H9 (cell line): Measurements from ENCODE around the gene SDC3. TPM values are rescaled to one million over a fixed set of nuclear protein-coding genes. Genes with fewer than 3 reads are reported as not detected.
A peak's percentile ranks its signal among the peaks of the same experiment; 100 is the strongest.

Experiments
- DNase-seq: peaks from one replicate; pipeline ENCODE4 v3.0.0-alpha.2; 2017
- H2AFZ ChIP-seq: one replicate; pipeline ENCODE4 v1.6.1; 2013; ENCODE audit warnings: mild to moderate bottlenecking, low read length, control low read depth, moderate library complexity
- H2AK5ac ChIP-seq: 2 replicates; pipeline ENCODE4 v1.6.1; 2013; ENCODE audit warnings: low read length, control low read depth, mixed read lengths; ENCODE audit not compliant: insufficient read length
- H2BK120ac ChIP-seq: one replicate; pipeline ENCODE4 v1.6.1; 2013; ENCODE audit warnings: low read depth, mild to moderate bottlenecking, low read length, control low read depth, inconsistent platforms; ENCODE audit not compliant: poor library complexity, severe bottlenecking
- H2BK12ac ChIP-seq: 2 replicates; pipeline ENCODE4 v1.6.1; 2013; ENCODE audit warnings: low read length, control low read depth, mixed read lengths, low read depth; ENCODE audit not compliant: insufficient read length
- H2BK15ac ChIP-seq: 2 replicates; pipeline ENCODE4 v1.6.1; 2013; ENCODE audit warnings: low read depth, low read length, control low read depth
- H2BK20ac ChIP-seq: one replicate; pipeline ENCODE4 v1.6.1; 2013; ENCODE audit warnings: low read depth, mild to moderate bottlenecking, low read length, control low read depth, inconsistent platforms; ENCODE audit not compliant: poor library complexity, severe bottlenecking
- H2BK5ac ChIP-seq: 2 replicates; pipeline ENCODE4 v1.6.1; 2013; ENCODE audit warnings: low read length, control low read depth, mixed read lengths; ENCODE audit not compliant: insufficient read length
- H3K14ac ChIP-seq: 2 replicates; pipeline ENCODE4 v1.6.1; 2013; ENCODE audit warnings: low read length, control low read depth; ENCODE audit not compliant: insufficient read depth
- H3K18ac ChIP-seq: 2 replicates; pipeline ENCODE4 v1.6.1; 2013; ENCODE audit warnings: low read depth, mild to moderate bottlenecking, mixed read lengths, low read length, control low read depth; ENCODE audit not compliant: insufficient read length
- H3K23ac ChIP-seq: 2 replicates; pipeline ENCODE4 v1.6.1; 2013; ENCODE audit warnings: low read length, control low read depth, mixed read lengths, low read depth; ENCODE audit not compliant: insufficient read length
- H3K23me2 ChIP-seq: 2 replicates; pipeline ENCODE4 v1.6.1; 2013; ENCODE audit warnings: low read depth, mild to moderate bottlenecking, mixed read lengths, low read length, control low read depth; ENCODE audit not compliant: insufficient read length, poor library complexity, severe bottlenecking
- H3K27ac ChIP-seq: 2 replicates; pipeline ENCODE4 v1.5.1; 2013; ENCODE audit warnings: low read length, control low read depth, mixed read lengths, low read depth; ENCODE audit not compliant: insufficient read length
- H3K27me3 ChIP-seq: 2 replicates; pipeline ENCODE4 v1.6.1; 2013; ENCODE audit warnings: low read length, control low read depth, inconsistent platforms; ENCODE audit not compliant: insufficient read depth
- H3K4ac ChIP-seq: 2 replicates; pipeline ENCODE4 v1.6.1; 2013; ENCODE audit warnings: low read depth, mild to moderate bottlenecking, control low read depth, inconsistent platforms, low read length, moderate library complexity
- H3K4me1 ChIP-seq: 2 replicates; pipeline ENCODE4 v1.6.1; 2013; ENCODE audit warnings: low read length, control low read depth, inconsistent platforms; ENCODE audit not compliant: insufficient read depth
- H3K4me2 ChIP-seq: 2 replicates; pipeline ENCODE4 v1.6.1; 2013; ENCODE audit warnings: low read length, control low read depth, mixed read lengths; ENCODE audit not compliant: insufficient read length, insufficient read depth
- H3K56ac ChIP-seq: 2 replicates; pipeline ENCODE4 v1.6.1; 2013; ENCODE audit warnings: low read depth, mild to moderate bottlenecking, mixed read lengths, low read length, control low read depth; ENCODE audit not compliant: insufficient read length
- H3K79me1 ChIP-seq: 2 replicates; pipeline ENCODE4 v1.6.1; 2013; ENCODE audit warnings: low read depth, mild to moderate bottlenecking, moderate library complexity, low read length, control low read depth, inconsistent platforms; ENCODE audit not compliant: insufficient read depth, poor library complexity, severe bottlenecking
- H3K79me2 ChIP-seq: 2 replicates; pipeline ENCODE4 v1.6.1; 2013; ENCODE audit warnings: low read length, control low read depth, inconsistent platforms; ENCODE audit not compliant: insufficient read depth
- H3K9ac ChIP-seq: 2 replicates; pipeline ENCODE4 v1.6.1; 2013; ENCODE audit warnings: low read length, control low read depth, mixed read lengths; ENCODE audit not compliant: insufficient read length; ENCODE audit errors: extremely low read depth
- H3K9me3 ChIP-seq: one replicate; pipeline ENCODE4 v1.6.1; 2013; ENCODE audit warnings: low read depth, low read length, inconsistent platforms; ENCODE audit not compliant: control insufficient read depth
- H3T11ph ChIP-seq: one replicate; pipeline ENCODE4 v1.6.1; 2013; ENCODE audit warnings: mild to moderate bottlenecking, low read length, control low read depth, inconsistent platforms
- H4K20me1 ChIP-seq: one replicate; pipeline ENCODE4 v1.6.1; 2013; ENCODE audit not compliant: control insufficient read depth, insufficient read length, insufficient read depth
- H4K5ac ChIP-seq: 2 replicates; pipeline ENCODE4 v1.6.1; 2013; ENCODE audit warnings: low read depth, mild to moderate bottlenecking, mixed read lengths, low read length, control low read depth; ENCODE audit not compliant: insufficient read length
- H4K8ac ChIP-seq: replicated peaks from 2 replicates; pipeline ENCODE4 v1.6.1; 2013; ENCODE audit warnings: low read length, control low read depth, mixed read lengths, low read depth; ENCODE audit not compliant: insufficient read length
- H4K91ac ChIP-seq: 2 replicates; pipeline ENCODE4 v1.6.1; 2013; ENCODE audit warnings: low read depth, mild to moderate bottlenecking, moderate library complexity, mixed read lengths, low read length, control low read depth; ENCODE audit not compliant: insufficient read length
- H3K27ac Mint-ChIP-seq, 3 experiments: 2 replicates in 2 of 3; 3 replicates in 1 of 3; pipeline ENCODE4 v1.8.0; 2020 to 2021; ENCODE audit warnings: mixed read lengths in 3 of 3, mild to moderate bottlenecking in 1 of 3, moderate library complexity in 1 of 3
- H3K27me3 Mint-ChIP-seq: 2 replicates; pipeline ENCODE4 v1.8.0; 2021; ENCODE audit warnings: low read depth, mild to moderate bottlenecking, moderate library complexity, mixed read lengths
- H3K36me3 Mint-ChIP-seq, 3 experiments: 2 replicates in 2 of 3; 3 replicates in 1 of 3; pipeline ENCODE4 v1.8.0; 2020 to 2021; ENCODE audit warnings: low read depth in 3 of 3, mixed read lengths in 3 of 3; ENCODE audit not compliant: insufficient read depth in 1 of 3
- H3K4me1 Mint-ChIP-seq, 2 experiments: 2 replicates each; pipeline ENCODE4 v1.8.0; 2020; ENCODE audit warnings: mixed read lengths in 2 of 2
- H3K4me3 Mint-ChIP-seq, 2 experiments: 2 replicates in 1 of 2; 3 replicates in 1 of 2; pipeline ENCODE4 v1.8.0; 2020 to 2021; ENCODE audit warnings: mild to moderate bottlenecking in 2 of 2, mixed read lengths in 2 of 2, moderate library complexity in 1 of 2
- H3K9me3 Mint-ChIP-seq, 2 experiments: 2 replicates in 1 of 2; 3 replicates in 1 of 2; pipeline ENCODE4 v1.8.0; 2020; ENCODE audit warnings: mild to moderate bottlenecking in 2 of 2, mixed read lengths in 2 of 2, moderate library complexity in 1 of 2
- CTCF ChIP-seq: fragments of 200-600 bp; sonication (generic); conservative IDR thresholded peaks from 3 replicates; pipeline ENCODE4 v1.8.0; 2021; ENCODE audit warnings: antibody characterized with exemption, mild to moderate bottlenecking
- WGBS: extraction: QIAGEN DNeasy Blood & Tissue Kit; methylation state at CpG from one replicate; pipeline ENCODE4 v1.1.7; 2013; ENCODE audit warnings: missing lambda C conversion rate, low lambda C conversion rate, mixed read lengths; ENCODE audit not compliant: insufficient read length; ENCODE audit errors: extremely low coverage; 5-methylcytosine and 5-hydroxymethylcytosine counted together
- total RNA-seq: library from RNA; stranded (reverse); gene quantifications from 2 replicates; pipeline ENCODE4 v1.2.1, GENCODE V29; 2021

Gene SDC3
- total RNA-seq, 1 experiment from 2014 or later = 25.9 TPM

GRCh38 chr1:30871276-30871871 is 37.2 kb downstream of the SDC3 start:
- no CpG with 5 or more reads among the region's 6 CpGs for WGBS
- no peak for DNase-seq
- no peak overlapping the region for H3K4ac ChIP-seq

More at GRCh38 chr1:30871276-30871871, 37.2 kb downstream of the SDC3 start:
- no peak overlapping the region for H2AFZ ChIP-seq
- H3K23me2 ChIP-seq = no peaks in the 10 kb centered on the region
- Mint-ChIP-seq H3K27me3 (no peaks in the 10 kb centered on the region), H3K9me3 (no peaks in the 10 kb centered on the region), H3K4me3 (peak overlapping the region in 1 of 2 experiments; percentile 61; a peak in 1 of 5 replicates), H3K27ac (peak overlapping the region; percentile 62 to 95 (median 80); a peak in 5 of 7 replicates), H3K4me1 (peaks cover 15 to 16% of the 10 kb centered on the region in 2 experiments), H3K36me3 (peaks cover 4 to 9% (median 5%) of the 10 kb centered on the region in 3 experiments; a peak in 6 of 7 replicates)
- H3K27me3 ChIP-seq = no peaks in the 10 kb centered on the region
- no peak overlapping the region for H2AK5ac ChIP-seq
- no peaks in the 10 kb centered on the region for H3K79me2 ChIP-seq
- no peak overlapping the region for H2BK5ac ChIP-seq
- peaks cover 14% of the 10 kb centered on the region for H3K9me3 ChIP-seq
- TF ChIP-seq CTCF = no peak
- H3T11ph ChIP-seq = no peak overlapping the region
- no peak overlapping the region for H2BK15ac ChIP-seq
- H3K79me1 ChIP-seq = no peaks in the 10 kb centered on the region
- H3K4me1 ChIP-seq = no peaks in the 10 kb centered on the region
- no peak overlapping the region for H3K14ac ChIP-seq
- H3K56ac ChIP-seq = no peak overlapping the region
- H3K4me2 ChIP-seq = no peak overlapping the region
- H3K27ac ChIP-seq = no peak overlapping the region
- no peak overlapping the region for H4K8ac ChIP-seq
- H4K5ac ChIP-seq = no peak overlapping the region
- H3K18ac ChIP-seq = no peak overlapping the region
- no peak overlapping the region for H3K23ac ChIP-seq
- no peak overlapping the region for H4K91ac ChIP-seq
- no peak overlapping the region for H2BK12ac ChIP-seq
- H2BK120ac ChIP-seq = no peak overlapping the region
- no peak overlapping the region for H2BK20ac ChIP-seq
- no peaks in the 10 kb centered on the region for H4K20me1 ChIP-seq
- no peak overlapping the region for H3K9ac ChIP-seq
